Fibroblast of lung (primary cell): ENCODE measurements around the gene DRICH1.

Experiments
- CTCF ChIP-seq, 2 donors: IDR thresholded peaks in 1 of 2; conservative IDR thresholded peaks in 1 of 2; 1 replicate in 1 of 2; 2 replicates in 1 of 2; pipeline ENCODE4 v1.5.1; 2011 to 2012; ENCODE audit warnings: low read length in 2 of 2, control low read depth in 1 of 2, inconsistent platforms in 1 of 2, low read depth in 1 of 2, mild to moderate bottlenecking in 1 of 2
- EZH2 ChIP-seq: IDR thresholded peaks from 2 replicates; pipeline ENCODE4 v1.5.1; 2012; ENCODE audit warnings: low read length, control low read depth, mild to moderate bottlenecking; ENCODE audit errors: missing control alignments

- TF ChIP-seq CTCF (conservative IDR thresholded peaks at IDR 0.05 in 1 of 2, IDR thresholded peaks at IDR 0.05 in 1 of 2; ENCODE audit: low read depth in 1 of 2, low read length in 2 of 2) (no peak), EZH2 (no peak)
Observed at GRCh38 chr22:23569716-23570115, 62.4 kb downstream of the DRICH1 start.
